ENCODE data around the gene HSP90AB1.

- TF ChIP-seq CTCF (IDR thresholded peaks at IDR 0.05) = no peak
- TF ChIP-seq POLR2A (IDR thresholded peaks at IDR 0.05) = no peak
Observed at GRCh38 chr6:44256775-44257024, 9.8 kb downstream of the HSP90AB1 start.
